Measurements from ENCODE around the gene SENP3.

The SENP3 gene

GRCh38 chr17:7556627-7557026 lies 5.1 kb upstream of the SENP3 start:
- DNase-seq (ENCODE audit: low read depth), result no peak

- DNase-seq (ENCODE audit: low read depth), result no peak
Observed at GRCh38 chr17:7557147-7557764, 4.5 kb upstream of the SENP3 start.

GRCh38 chr17:7557775-7558543 lies 3.8 kb upstream of the SENP3 start:
- peak; percentile 70 for DNase-seq (ENCODE audit: low read depth)

- DNase-seq (ENCODE audit: low read depth), result no peak
Observed at GRCh38 chr17:7558544-7559319, 3.0 kb upstream of the SENP3 start, which contains the start of gene TNFSF13. Gene TNFSF13 (plus strand): TSS chr17:7558750. CDS start chr17:7559040, 290 bp downstream.

GRCh38 chr17:7559320-7560171 lies 2.2 kb upstream of the SENP3 start:
- no peak for DNase-seq (ENCODE audit: low read depth)

- DNase-seq (ENCODE audit: low read depth), result peak; percentile 68
Observed at GRCh38 chr17:7560172-7561027, 1.3 kb upstream of the SENP3 start.

- DNase-seq (ENCODE audit: low read depth), result peak; percentile 83
Observed at GRCh38 chr17:7561028-7561575, 617 bp upstream of the SENP3 start.

- DNase-seq (ENCODE audit: low read depth), result no peak
Observed at GRCh38 chr17:7562208-7562605, 488 bp downstream of the SENP3 start.

- no peak for DNase-seq (ENCODE audit: low read depth)
Observed at GRCh38 chr17:7563115-7563869, 1.6 kb downstream of the SENP3 start.

GRCh38 chr17:7569571-7569970 lies 7.9 kb downstream of the SENP3 start:
- no peak for DNase-seq (ENCODE audit: low read depth)

- DNase-seq (ENCODE audit: low read depth), result no peak
Observed at GRCh38 chr17:7570351-7570750, 8.6 kb downstream of the SENP3 start.

- no peak for DNase-seq (ENCODE audit: low read depth)
Observed at GRCh38 chr17:7572338-7572587, 10.5 kb downstream of the SENP3 start.

- peak; percentile 99 for DNase-seq (ENCODE audit: low read depth)
Observed at GRCh38 chr17:7572588-7573323, 11.0 kb downstream of the SENP3 start.

- peak; percentile 94 for DNase-seq (ENCODE audit: low read depth)
Observed at GRCh38 chr17:7573324-7574080, 11.8 kb downstream of the SENP3 start.

- DNase-seq (ENCODE audit: low read depth), result no peak
Observed at GRCh38 chr17:7574176-7574953, 12.6 kb downstream of the SENP3 start.

- DNase-seq (ENCODE audit: low read depth), result no peak
Observed at GRCh38 chr17:7575481-7575883, 13.8 kb downstream of the SENP3 start.

GRCh38 chr17:7575959-7576358 lies 14.2 kb downstream of the SENP3 start:
- DNase-seq (ENCODE audit: low read depth), result no peak

- DNase-seq (ENCODE audit: low read depth), result no peak
Observed at GRCh38 chr17:7576432-7576937, 14.8 kb downstream of the SENP3 start.
